ENCODE measurements around the gene SMIM1.

DNA sequence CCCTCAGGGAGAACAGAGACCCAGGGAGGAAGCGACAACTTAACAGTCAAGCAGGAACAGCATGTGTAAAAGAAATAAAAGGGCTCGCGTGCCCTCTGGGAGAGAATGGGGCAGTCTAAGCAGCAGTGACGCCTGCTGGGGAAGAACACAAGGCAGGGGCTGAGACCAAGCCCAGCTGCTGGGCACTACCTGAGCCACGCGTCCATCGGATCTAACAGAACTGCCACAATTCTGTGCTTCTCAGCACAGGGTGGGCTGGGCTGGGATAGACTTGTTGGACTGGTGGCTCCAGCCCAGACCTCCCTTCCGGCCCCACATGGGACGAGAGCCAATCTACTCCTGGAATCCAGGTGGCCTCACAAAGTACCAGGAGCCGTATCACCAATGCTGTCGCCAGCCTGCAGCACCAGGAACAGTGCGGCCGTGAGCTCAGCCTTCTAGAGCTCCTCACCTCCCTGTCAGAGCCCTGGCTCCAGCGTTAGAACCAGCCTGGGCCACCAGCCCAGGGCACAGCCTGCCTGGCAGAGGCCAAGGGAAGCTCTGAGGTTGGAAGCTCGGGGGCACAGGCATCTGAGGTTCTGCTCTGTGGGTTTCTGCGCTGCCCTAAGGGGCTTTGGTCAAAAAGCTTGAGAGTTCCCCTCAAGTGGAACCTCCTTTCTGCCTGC lies 16.3 kb downstream of the SMIM1 start:
- TF ChIP-seq NR2C2 (CRISPR knock-in tag; IDR thresholded peaks at IDR 0.05) (no peak), NR2C2 (tag; IDR thresholded peaks at IDR 0.05) (no peak), ZBTB17 (CRISPR knock-in tag; IDR thresholded peaks at IDR 0.05) (no peak), ZNF707 (CRISPR knock-in tag; conservative IDR thresholded peaks at IDR 0.05) (no peak), CHD2 (IDR thresholded peaks at IDR 0.05; ENCODE audit: low read depth, low read length) (no peak), CCAR2 (IDR thresholded peaks at IDR 0.05; ENCODE audit: low read depth, low read length) (no peak), MCM3 (IDR thresholded peaks at IDR 0.05) (no peak), ZNF644 (tag; IDR thresholded peaks at IDR 0.05; ENCODE audit: low read depth) (no peak)
- TF ChIP-seq, protein P1, sequence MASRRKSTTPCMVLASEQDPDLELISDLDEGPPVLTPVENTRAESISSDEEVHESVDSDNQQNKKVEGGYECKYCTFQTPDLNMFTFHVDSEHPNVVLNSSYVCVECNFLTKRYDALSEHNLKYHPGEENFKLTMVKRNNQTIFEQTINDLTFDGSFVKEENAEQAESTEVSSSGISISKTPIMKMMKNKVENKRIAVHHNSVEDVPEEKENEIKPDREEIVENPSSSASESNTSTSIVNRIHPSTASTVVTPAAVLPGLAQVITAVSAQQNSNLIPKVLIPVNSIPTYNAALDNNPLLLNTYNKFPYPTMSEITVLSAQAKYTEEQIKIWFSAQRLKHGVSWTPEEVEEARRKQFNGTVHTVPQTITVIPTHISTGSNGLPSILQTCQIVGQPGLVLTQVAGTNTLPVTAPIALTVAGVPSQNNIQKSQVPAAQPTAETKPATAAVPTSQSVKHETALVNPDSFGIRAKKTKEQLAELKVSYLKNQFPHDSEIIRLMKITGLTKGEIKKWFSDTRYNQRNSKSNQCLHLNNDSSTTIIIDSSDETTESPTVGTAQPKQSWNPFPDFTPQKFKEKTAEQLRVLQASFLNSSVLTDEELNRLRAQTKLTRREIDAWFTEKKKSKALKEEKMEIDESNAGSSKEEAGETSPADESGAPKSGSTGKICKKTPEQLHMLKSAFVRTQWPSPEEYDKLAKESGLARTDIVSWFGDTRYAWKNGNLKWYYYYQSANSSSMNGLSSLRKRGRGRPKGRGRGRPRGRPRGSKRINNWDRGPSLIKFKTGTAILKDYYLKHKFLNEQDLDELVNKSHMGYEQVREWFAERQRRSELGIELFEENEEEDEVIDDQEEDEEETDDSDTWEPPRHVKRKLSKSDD (conservative IDR thresholded peaks at IDR 0.05; ENCODE audit: low read length) = no peak
